HG02973 (cell line): Measurements from ENCODE around the gene LURAP1L.

ENCODE experiments used
- ATAC-seq: cut with Tn5 transposase; IDR thresholded peaks from one replicate; pipeline ENCODE4 v1.9.1; 2021; ENCODE audit warnings: moderate library complexity; ENCODE audit not compliant: unreplicated experiment

Gene LURAP1L

DNA sequence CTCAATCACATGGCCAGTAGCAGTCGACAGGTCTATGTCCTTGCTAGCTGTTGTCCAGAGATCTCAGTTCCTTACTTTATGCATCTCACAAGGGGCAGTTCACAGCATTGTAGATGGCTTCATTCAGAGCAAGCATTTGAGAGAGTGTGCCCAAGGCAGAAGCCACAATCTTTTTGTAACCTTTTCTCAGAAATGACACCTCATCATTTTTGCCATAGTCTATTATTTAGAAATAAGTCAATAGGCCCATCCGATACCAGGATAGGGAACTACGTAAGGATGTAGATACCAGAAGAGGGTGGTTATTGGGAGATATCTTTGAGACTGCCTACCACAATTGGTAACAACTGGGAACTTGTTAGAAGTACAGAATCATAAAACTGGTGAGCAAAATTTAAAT is 37.1 kb downstream of the LURAP1L start:
- no peak for ATAC-seq

GRCh38 chr9:12812710-12813109 is 37.9 kb downstream of the LURAP1L start:
- no peak for ATAC-seq

DNA sequence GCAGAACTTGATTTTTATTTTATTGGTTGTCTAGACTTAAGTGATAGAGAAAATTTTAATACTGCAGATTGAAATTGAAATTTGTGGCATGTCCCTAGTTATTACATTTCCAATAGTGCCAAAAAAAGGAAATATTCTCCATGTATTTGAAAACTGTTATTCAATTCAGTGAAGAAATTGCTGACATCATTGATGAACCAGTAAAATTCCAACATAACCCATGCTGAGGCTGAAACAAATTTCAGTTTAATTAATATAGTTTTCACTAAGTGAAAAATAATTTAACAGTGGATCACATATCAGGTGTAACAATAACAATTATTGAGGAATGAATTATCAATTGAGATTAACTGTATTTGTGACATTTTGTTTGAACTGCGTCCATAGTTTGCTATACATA is 38.7 kb downstream of the LURAP1L start:
- no peak for ATAC-seq

- no peak for ATAC-seq
Measured at GRCh38 chr9:12813960-12814876, 39.4 kb downstream of the LURAP1L start.

DNA sequence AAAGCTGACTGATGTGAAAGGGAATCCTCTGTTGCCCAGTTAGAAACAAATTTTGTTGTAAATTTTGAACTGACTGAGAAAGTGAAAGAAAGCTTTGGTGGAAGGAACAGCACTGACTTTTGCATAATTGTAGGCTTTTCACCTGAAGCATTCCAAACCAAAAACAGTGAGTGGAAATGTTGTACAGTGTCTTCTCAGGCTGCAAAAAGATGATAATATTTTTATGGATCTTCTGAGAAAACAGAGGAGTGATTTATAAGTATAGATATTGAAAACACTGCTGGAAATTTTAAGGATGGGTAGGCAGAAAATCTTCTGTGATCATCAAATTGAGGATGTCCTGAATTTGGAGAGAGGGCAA is 40.0 kb downstream of the LURAP1L start:
- ATAC-seq, result no peak

DNA sequence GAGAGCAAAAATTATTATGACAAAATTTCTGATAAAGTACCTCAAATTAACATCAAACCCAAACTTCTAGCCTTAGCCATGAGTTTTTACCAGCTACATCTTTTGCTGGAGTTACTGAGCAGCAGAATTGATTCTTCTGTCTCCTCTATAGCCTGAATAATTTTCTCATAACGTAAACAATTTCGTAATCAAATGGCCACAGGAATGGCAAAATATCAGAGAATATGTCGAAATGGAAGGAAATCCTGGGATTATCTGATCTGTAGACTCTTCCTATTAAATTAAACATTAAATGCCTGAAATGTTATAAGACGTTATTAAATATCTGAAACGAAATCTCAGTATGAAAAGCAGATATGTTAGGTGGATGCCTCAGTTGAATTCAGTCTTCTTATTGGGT is 41.1 kb downstream of the LURAP1L start:
- ATAC-seq, result no peak

GRCh38 chr9:12816656-12817101 is 41.9 kb downstream of the LURAP1L start:
- ATAC-seq, result no peak

GRCh38 chr9:12817702-12818101 is 42.9 kb downstream of the LURAP1L start:
- no peak for ATAC-seq

DNA sequence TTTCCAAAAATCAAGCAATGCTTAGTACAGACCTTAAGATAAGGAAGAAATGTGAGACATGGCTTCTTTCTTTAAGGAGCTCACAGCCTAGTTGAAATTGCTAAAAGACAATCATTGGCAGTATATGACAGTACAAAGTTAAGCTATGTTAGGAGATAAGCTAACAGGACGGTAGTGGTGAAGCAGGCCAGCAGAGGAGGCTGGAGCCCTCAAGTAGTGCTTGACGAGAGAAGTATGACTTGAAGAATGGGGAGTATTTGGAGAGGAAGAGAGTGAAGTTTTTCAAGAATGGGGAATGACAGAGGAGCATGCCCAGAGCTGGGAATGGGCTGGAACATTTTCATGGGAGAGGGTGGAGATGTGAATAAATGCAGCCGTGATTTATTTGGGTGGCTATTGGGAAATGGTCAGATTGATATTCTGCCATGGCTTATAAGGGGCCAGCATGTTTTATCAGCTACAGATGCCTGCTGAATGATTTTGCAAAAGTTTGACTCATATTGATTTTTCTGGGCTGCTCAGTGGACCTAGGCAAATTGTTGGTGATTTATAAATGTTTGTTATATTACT is 43.7 kb downstream of the LURAP1L start:
- no peak for ATAC-seq

GRCh38 chr9:12819436-12820185 is 44.8 kb downstream of the LURAP1L start:
- no peak for ATAC-seq

- ATAC-seq, result no peak
Measured at GRCh38 chr9:12822111-12822510, 47.3 kb downstream of the LURAP1L start.

DNA sequence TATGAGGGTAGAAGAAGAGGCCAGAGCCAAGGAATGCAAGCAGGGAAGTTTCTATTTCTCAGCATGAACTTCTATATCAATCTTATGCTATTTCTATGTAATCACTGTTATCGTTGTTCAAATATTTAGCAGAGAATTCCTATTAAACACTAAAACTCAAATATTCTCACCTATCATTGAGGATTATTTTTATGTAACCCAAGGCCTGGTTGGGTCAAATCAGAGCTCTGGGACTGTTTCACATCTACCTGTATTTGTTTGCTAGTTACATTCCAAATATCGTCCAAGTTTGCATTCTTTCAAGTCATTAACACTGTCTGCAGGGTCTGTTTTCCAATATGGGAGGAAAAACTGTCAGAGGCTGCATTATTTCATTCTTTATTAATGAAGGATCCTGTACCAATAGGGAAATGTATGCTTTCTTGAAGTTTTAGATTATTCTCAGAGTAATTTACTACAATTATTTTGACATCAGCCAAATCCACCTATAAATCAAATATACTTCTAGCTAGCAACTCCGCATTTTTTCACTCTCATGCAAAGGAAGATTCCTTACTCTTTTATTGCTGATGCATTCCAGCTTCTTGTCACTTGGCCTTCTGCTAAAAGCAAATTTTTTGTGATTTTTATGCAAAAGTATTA is 52.2 kb downstream of the LURAP1L start:
- no peak for ATAC-seq

GRCh38 chr9:12833701-12834100 is 58.9 kb downstream of the LURAP1L start:
- ATAC-seq, result no peak

- no peak for ATAC-seq
Measured at GRCh38 chr9:12838546-12838945, 63.7 kb downstream of the LURAP1L start.

GRCh38 chr9:12843735-12844134 is 68.9 kb downstream of the LURAP1L start:
- ATAC-seq, result no peak

DNA sequence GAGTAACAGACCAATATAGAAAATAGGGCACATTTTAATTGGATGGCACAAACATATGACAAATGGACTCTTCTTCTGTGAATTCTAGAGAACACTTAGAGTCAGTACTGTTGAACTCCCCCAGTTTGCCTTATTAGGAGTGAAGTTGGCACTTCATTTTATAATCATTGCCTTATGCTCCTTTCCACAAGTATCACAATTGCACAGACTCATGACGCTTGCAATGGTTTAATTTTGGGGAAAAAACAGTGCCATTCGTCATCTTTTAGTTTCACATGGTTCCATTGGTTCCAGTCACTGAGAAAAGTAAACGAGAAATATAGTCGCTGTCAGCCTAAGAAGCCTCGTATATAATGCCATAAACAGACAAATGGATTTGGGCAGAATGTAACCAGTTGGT is 71.2 kb downstream of the LURAP1L start:
- ATAC-seq, result no peak

DNA sequence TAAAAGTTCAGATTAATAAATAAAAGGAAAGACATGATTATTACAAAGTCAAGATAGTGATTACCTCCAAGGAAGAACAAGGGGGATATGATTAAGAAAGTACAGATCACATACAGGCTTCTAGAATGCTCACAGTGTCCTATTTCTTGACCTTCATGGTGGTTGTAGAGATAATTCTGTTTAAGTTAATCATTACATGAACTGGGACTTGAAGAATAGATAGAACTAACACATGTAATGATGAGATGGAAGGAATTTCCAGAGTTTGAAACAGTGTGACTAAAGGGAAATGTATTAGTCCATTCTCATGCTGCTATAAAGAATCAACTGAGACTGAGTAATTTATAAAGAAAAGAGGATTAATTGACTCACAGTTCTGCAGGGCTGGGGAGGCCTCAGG is 72.7 kb downstream of the LURAP1L start:
- ATAC-seq, result no peak

GRCh38 chr9:12849486-12850003 is 74.7 kb downstream of the LURAP1L start:
- no peak for ATAC-seq

DNA sequence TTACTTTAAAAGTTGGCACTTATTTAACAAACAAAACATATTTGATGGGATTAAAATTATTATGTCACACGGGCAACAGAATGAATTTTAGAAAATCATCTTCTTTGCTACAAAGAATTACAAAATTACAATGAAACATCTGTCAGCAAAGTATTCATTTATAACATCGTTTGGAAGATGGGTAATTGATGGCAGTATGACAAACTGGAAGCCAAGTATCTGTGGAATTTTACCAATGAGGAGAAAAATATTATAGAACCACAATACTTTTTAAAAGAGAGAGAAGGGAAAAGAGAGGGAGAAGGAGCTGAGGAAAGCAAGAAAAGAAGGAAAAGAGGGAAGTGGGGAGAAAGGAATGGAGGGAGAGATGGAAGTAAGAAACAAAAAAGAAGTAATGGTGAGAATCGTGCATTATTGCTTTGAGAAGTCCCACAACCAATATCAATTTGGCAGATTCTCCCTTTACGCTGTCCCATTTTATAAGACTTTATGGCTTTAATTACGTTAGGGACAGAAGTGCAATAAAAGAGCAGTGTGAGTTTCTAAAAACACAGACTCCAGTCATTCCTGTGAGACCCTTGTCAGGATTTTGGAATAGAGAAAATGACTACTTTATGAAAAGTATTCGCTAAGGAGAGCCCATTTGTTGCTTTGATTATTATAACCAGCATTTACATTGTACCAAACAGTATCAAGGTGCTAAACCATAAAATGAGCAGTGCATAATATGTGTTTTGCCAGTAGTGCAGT is 76.7 kb downstream of the LURAP1L start:
- ATAC-seq, result no peak

GRCh38 chr9:12853051-12853450 is 78.2 kb downstream of the LURAP1L start:
- no peak for ATAC-seq
